ENCODE measurements around the gene PODXL2.

PODXL2 gene

DNA sequence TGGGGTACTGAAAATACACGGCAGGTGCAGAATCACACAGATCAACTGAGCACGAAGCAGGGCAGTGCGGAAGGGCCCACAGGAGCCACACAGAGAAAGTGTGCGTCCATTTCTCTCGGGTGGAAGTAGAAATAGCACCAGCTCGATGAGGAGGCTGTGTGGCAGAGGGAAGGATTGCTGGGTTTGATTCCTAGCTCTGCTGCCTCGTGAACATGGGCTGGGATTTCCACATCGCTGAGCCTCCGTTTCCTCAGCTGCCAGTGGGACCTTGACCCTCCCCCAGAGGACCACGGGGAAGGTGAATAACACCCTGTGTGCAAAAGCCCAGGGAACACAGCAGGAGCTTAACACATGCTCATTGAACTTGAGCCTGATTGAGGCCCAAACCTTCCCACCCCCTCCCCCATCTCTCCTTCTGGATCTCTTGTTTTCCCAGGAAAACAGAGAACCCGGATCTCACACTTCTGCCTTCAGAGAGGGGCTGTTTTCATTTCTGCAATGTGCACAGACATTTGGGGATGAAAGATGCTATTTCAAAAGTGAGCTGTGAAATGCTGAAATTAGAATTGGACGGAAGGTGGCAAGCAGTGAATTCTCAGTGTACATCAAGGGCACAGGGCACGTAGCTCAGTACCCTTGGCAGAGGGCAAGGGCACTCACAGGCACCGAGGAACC, 82.2 kb downstream of the PODXL2 start:
- no peaks in the 10 kb centered on the region for H3K27me3 ChIP-seq (ENCODE audit: control insufficient read depth, insufficient read depth, low read length)
- no peak overlapping the region for H3K4me2 ChIP-seq (ENCODE audit: low read length)
- H3K36me3 ChIP-seq (ENCODE audit: insufficient read depth, low read length), result peaks cover 35% of the 10 kb centered on the region
- H3K9me3 ChIP-seq (replicated peaks; ENCODE audit: low read length), result no peaks in the 10 kb centered on the region
- no peak overlapping the region for H3K9ac ChIP-seq (ENCODE audit: low read depth, low read length)
- peaks cover 17% of the 10 kb centered on the region for H3K4me1 ChIP-seq (ENCODE audit: control insufficient read depth, insufficient read depth, low read length)
- H3K4me3 ChIP-seq (ENCODE audit: low read length), result no peak overlapping the region

DNA sequence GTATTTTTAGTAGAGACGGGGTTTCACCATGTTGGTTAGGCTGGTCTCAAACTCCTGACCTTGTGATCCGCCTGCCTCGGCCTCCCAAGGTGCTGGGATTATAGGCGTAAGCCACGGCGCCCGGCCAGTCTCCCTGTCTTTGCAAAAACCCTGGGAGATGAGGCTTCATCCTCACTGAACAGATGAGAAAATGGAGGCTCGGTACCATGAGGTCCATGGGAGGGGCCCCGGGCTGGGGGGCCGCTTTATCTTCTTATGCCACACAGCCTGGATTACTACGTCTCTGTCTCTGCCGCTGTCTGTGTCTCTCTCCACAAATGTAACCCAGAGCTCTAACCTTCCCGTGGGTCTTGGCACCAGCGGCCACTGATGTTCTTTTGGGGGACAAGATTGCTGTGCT, 82.9 kb downstream of the PODXL2 start:
- Histone ChIP-seq H3K9ac (ENCODE audit: low read depth, low read length) (no peak overlapping the region), H3K4me3 (ENCODE audit: low read length) (no peak overlapping the region), H3K27me3 (ENCODE audit: control insufficient read depth, insufficient read depth, low read length) (no peaks in the 10 kb centered on the region), H3K36me3 (ENCODE audit: insufficient read depth, low read length) (peaks cover 39% of the 10 kb centered on the region), H3K9me3 (replicated peaks; ENCODE audit: low read length) (no peaks in the 10 kb centered on the region), H3K4me1 (ENCODE audit: control insufficient read depth, insufficient read depth, low read length) (peaks cover 17% of the 10 kb centered on the region), H3K4me2 (ENCODE audit: low read length) (no peak overlapping the region)

DNA sequence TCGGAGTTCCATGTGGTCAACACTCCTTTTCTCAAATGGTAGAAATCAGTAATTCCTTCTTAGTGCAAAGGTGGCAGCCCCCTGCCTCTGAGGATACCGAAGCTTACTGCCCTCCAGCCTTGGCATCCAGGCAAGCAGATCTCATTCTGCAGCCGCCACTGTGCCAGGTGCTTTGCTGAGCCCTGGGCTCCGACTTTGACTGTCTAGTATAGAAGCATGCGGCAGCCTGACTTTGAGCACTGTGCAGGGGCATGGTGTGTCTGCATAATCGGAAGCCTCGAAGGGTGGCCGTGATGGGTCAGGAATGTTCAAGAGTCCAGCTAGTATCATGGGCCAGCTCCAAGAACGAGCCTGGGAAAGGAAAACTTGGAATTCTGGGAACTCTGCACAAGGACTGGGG, 83.5 kb downstream of the PODXL2 start:
- H3K36me3 ChIP-seq (ENCODE audit: insufficient read depth, low read length), result peaks cover 37% of the 10 kb centered on the region
- no peak overlapping the region for H3K4me2 ChIP-seq (ENCODE audit: low read length)
- H3K9ac ChIP-seq (ENCODE audit: low read depth, low read length), result no peak overlapping the region
- no peaks in the 10 kb centered on the region for H3K9me3 ChIP-seq (replicated peaks; ENCODE audit: low read length)
- no peak overlapping the region for H3K4me3 ChIP-seq (ENCODE audit: low read length)
- no peaks in the 10 kb centered on the region for H3K27me3 ChIP-seq (ENCODE audit: control insufficient read depth, insufficient read depth, low read length)
- H3K4me1 ChIP-seq (ENCODE audit: control insufficient read depth, insufficient read depth, low read length), result peaks cover 17% of the 10 kb centered on the region

DNA sequence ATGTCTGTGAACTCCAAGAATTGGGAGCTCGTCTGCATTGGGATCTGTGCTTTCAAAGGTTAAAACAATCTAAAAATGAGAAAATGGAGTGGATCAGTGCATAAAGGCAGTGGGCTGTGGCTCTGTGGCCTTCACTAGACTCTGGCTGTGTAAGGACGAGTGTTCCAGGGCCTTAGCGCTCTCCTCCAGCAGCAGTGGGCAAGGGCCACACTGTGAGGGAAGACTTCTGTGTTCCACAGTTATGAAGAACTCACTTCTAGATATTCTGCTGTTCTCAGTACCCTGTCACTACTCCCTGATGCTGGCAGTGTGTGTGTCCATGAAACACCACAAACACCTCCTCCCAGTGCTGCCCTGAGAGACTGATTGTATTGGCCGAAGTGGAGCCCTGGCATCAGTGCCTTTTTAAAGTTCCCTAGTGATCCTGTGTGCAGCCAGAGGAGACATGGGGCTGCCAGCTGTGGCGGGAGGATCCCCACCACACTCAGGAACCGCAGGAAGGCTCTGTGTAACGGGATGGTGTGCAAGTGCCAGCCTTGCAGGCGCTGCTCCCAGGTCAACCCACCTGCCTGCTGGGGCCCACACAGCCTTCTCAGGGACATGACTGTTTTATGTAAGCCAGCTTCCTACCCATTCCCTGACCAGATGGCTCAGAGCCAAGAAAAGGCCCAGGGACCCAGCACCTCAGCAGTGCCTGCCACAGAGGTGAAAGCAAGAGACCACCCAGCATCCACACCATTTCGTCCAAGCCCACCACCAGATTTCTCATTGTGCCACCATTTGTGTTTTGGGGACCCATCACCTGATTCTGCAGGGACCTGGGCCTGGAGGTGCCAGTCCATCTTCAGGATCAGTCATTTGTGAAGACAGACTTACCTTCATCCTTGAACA, 84.1 kb downstream of the PODXL2 start:
- H3K4me2 ChIP-seq (ENCODE audit: low read length), result no peak overlapping the region
- no peak overlapping the region for H3K4me3 ChIP-seq (ENCODE audit: low read length)
- H3K4me1 ChIP-seq (ENCODE audit: control insufficient read depth, insufficient read depth, low read length), result peaks cover 17% of the 10 kb centered on the region
- H3K27me3 ChIP-seq (ENCODE audit: control insufficient read depth, insufficient read depth, low read length), result no peaks in the 10 kb centered on the region
- no peaks in the 10 kb centered on the region for H3K9me3 ChIP-seq (replicated peaks; ENCODE audit: low read length)
- peaks cover 31% of the 10 kb centered on the region for H3K36me3 ChIP-seq (ENCODE audit: insufficient read depth, low read length)
- H3K9ac ChIP-seq (ENCODE audit: low read depth, low read length), result no peak overlapping the region

DNA sequence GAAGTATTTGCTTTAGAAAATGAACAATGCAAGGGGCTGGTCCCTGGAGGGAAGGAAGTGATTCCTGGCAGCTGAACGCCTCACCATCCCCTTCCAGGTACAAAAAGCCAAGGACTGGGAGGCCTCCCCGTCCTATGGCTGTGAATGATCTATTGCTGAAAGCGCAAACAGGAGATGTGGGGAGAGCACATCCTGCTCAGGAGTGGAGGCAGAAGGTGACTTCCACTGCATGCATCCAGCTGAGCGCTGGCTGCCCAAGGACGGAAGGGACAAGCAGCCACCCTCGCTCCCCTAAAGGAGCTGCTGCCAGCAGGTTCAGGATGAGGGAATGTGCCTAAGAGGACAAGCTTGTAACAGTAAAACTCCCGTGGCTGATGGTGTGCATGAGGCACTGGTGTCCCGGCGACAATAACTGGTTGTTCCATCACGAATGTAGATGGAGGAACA, 85.2 kb downstream of the PODXL2 start:
- peaks cover 30% of the 10 kb centered on the region for H3K36me3 ChIP-seq (ENCODE audit: insufficient read depth, low read length)
- H3K4me3 ChIP-seq (ENCODE audit: low read length), result no peak overlapping the region
- H3K4me2 ChIP-seq (ENCODE audit: low read length), result no peak overlapping the region
- H3K9me3 ChIP-seq (replicated peaks; ENCODE audit: low read length), result no peaks in the 10 kb centered on the region
- peaks cover 17% of the 10 kb centered on the region for H3K4me1 ChIP-seq (ENCODE audit: control insufficient read depth, insufficient read depth, low read length)
- no peaks in the 10 kb centered on the region for H3K27me3 ChIP-seq (ENCODE audit: control insufficient read depth, insufficient read depth, low read length)
- H3K9ac ChIP-seq (ENCODE audit: low read depth, low read length), result no peak overlapping the region

DNA sequence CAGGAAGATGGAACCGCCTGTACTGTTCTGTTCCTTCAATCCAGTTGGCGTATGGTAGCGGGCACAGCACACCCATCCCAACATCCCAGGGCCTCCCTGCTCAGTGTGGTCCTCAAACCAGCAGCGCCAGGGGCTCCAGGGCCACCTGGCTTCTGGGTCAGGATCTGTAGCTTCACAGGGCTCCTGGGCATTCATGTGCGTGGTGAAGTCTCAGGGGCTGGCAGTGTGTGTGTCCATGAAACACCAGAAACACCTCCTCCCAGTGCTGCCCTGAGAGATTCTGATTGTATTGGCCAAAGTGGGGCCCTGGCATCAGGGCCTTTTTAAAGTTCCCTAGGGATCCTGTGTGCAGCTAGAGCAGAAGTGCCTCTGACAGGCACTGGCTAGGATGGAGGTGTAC, 85.9 kb downstream of the PODXL2 start:
- Histone ChIP-seq H3K9ac (ENCODE audit: low read depth, low read length) (no peak overlapping the region), H3K4me3 (ENCODE audit: low read length) (no peak overlapping the region), H3K9me3 (replicated peaks; ENCODE audit: low read length) (no peaks in the 10 kb centered on the region), H3K4me1 (ENCODE audit: control insufficient read depth, insufficient read depth, low read length) (peaks cover 13% of the 10 kb centered on the region), H3K36me3 (ENCODE audit: insufficient read depth, low read length) (peaks cover 33% of the 10 kb centered on the region), H3K27me3 (ENCODE audit: control insufficient read depth, insufficient read depth, low read length) (no peaks in the 10 kb centered on the region), H3K4me2 (ENCODE audit: low read length) (no peak overlapping the region)

DNA sequence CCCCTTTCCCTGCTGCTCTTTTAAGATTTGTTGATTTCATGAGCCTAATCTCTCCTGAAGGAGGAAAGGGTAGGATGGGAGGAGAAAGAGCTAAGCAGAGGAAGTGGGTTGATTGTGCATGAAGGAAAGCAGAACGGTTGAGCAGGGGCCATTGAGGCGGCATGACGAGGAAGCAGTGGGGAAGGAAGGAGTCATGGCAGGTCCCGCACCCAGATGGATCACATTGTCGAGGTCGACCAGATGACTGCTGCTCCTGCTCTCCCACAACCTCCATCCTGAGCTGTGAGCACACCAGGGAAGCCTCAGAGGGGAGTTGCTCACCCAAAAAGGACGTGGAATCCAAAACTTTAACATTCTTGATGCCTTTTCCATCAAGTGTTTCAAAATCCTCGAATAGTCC, 86.5 kb downstream of the PODXL2 start:
- no peaks in the 10 kb centered on the region for H3K27me3 ChIP-seq (ENCODE audit: control insufficient read depth, insufficient read depth, low read length)
- H3K36me3 ChIP-seq (ENCODE audit: insufficient read depth, low read length), result peaks cover 38% of the 10 kb centered on the region
- no peak overlapping the region for H3K9ac ChIP-seq (ENCODE audit: low read depth, low read length)
- H3K4me3 ChIP-seq (ENCODE audit: low read length), result no peak overlapping the region
- H3K4me2 ChIP-seq (ENCODE audit: low read length), result no peak overlapping the region
- no peaks in the 10 kb centered on the region for H3K9me3 ChIP-seq (replicated peaks; ENCODE audit: low read length)
- peaks cover 7% of the 10 kb centered on the region for H3K4me1 ChIP-seq (ENCODE audit: control insufficient read depth, insufficient read depth, low read length)

DNA sequence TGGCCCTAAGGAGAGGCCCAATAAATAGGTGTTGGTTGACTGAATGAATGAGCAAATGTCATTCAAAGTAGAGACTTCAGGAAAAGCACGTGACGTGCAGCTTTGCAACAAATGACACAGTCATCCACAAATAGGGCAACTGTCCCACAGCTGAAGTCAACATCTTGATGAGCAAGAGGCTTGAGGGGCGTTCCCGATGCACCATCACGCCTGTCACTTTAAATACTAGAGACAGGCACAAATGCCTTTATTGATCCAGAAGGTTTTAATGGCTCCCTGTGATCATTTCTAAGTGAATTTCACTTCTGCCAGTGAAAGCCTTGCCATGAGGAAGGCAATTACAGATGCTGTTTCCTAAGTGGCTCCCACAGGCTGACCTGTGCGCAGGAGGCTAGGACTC, 87.4 kb downstream of the PODXL2 start:
- Histone ChIP-seq H3K4me2 (ENCODE audit: low read length) (no peak overlapping the region), H3K36me3 (ENCODE audit: insufficient read depth, low read length) (peaks cover 46% of the 10 kb centered on the region), H3K9me3 (replicated peaks; ENCODE audit: low read length) (no peaks in the 10 kb centered on the region), H3K9ac (ENCODE audit: low read depth, low read length) (no peak overlapping the region), H3K4me1 (ENCODE audit: control insufficient read depth, insufficient read depth, low read length) (no peaks in the 10 kb centered on the region), H3K4me3 (ENCODE audit: low read length) (no peak overlapping the region), H3K27me3 (ENCODE audit: control insufficient read depth, insufficient read depth, low read length) (no peaks in the 10 kb centered on the region)

DNA sequence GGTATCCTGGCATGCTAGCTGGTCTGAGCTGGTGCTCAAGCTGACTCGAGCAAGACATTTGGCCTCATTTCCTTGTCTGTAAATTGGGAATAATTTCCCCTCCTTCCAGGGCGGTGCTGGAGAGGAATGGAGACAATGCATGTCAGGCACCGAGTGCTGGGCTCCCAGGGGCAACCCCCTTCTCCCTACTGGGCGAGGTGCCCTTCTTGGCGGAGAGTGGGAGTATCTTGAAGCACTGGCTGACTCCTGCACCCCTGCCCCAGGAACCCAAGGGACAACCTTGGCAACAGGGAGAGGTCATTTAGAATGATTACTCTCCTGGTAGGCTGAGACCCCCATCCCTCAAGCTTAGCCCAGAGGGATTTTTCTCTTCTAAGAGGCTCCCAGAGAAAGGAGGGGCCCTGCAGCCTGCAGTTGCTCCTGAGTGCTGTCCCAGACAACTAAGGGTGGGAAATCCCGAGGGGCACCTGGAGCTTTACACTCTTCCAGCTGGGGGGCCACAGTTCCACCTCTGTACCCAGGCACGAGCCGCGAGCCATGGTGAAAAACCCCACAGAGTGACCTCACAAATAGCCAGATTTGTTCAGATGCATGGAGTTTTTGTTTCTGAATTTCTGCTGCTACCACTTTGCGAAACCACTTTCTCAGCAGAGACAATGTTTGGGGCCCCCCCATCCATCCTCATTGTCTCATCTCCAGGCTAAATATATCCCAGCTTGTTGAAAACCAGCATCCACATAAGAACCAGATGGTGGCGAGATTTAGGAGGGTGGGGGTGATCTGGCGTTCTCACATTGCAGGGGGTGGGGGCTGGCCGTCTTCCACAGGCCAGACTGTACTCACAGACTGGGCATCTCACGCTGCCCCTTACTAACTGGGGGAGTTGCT, 88.6 kb downstream of the PODXL2 start:
- peaks cover 4% of the 10 kb centered on the region for H3K4me1 ChIP-seq (ENCODE audit: control insufficient read depth, insufficient read depth, low read length)
- H3K9ac ChIP-seq (ENCODE audit: low read depth, low read length), result no peak overlapping the region
- H3K9me3 ChIP-seq (replicated peaks; ENCODE audit: low read length), result no peaks in the 10 kb centered on the region
- no peak overlapping the region for H3K4me2 ChIP-seq (ENCODE audit: low read length)
- peaks cover 54% of the 10 kb centered on the region for H3K36me3 ChIP-seq (ENCODE audit: insufficient read depth, low read length)
- H3K27me3 ChIP-seq (ENCODE audit: control insufficient read depth, insufficient read depth, low read length), result no peaks in the 10 kb centered on the region
- H3K4me3 ChIP-seq (ENCODE audit: low read length), result no peak overlapping the region

DNA sequence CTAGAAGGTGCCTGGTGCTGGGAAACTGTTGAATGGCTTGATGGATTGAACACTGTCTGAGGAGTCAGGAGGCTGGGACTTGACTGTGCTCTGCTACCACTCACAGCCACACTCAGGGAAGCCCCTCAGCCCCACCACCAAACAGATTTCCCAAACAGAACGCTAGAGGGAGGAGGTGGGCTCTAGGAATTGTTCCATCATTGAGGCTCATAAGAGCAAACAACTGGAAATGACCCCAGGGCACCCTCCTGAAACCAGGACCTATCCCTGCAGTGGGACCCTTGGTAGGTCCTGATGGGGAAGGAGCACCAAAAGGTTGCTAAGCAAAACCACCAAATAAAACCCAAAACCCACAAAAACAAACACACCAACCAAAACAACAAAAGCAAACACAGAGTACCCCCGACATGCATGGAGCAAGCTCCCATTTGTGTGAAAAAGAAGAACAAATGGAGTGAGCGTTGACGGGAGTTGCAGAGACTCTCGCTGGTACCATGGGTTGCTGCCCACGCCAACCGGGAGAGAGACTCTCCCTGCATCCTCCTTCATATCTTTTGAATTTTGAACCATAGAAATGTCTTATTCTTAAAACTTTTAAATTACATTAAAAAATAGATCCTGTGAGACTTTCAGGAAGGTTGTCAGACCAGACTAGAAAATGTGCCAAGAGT, 89.4 kb downstream of the PODXL2 start:
- peaks cover 51% of the 10 kb centered on the region for H3K36me3 ChIP-seq (ENCODE audit: insufficient read depth, low read length)
- peaks cover 11% of the 10 kb centered on the region for H3K4me1 ChIP-seq (ENCODE audit: control insufficient read depth, insufficient read depth, low read length)

DNA sequence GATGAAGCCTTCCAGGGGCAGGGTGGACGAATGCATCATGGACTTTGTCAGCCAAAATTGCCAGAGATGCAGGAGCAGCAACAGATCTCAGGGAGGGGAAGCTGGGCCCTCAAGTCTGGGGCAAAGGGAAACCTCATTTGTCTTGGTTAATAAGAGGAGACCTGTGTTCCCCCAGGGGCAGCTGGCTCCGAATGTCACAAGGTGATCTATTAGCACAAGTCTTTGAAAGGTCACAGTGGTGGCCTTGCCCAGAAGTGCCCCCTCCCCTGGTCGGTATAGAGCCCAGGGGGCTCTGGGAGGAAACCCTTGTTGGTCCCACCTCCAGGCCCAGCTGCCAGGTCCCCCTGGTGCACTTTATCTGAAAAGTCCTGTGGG, 89.9 kb downstream of the PODXL2 start:
- H3K4me3 ChIP-seq (ENCODE audit: low read length), result no peak overlapping the region
- H3K9ac ChIP-seq (ENCODE audit: low read depth, low read length), result no peak overlapping the region
- H3K27me3 ChIP-seq (ENCODE audit: control insufficient read depth, insufficient read depth, low read length), result no peaks in the 10 kb centered on the region
- no peaks in the 10 kb centered on the region for H3K9me3 ChIP-seq (replicated peaks; ENCODE audit: low read length)
- peaks cover 50% of the 10 kb centered on the region for H3K36me3 ChIP-seq (ENCODE audit: insufficient read depth, low read length)
- peaks cover 13% of the 10 kb centered on the region for H3K4me1 ChIP-seq (ENCODE audit: control insufficient read depth, insufficient read depth, low read length)
- no peak overlapping the region for H3K4me2 ChIP-seq (ENCODE audit: low read length)

More for the DNA sequence above, 89.4 kb downstream of the PODXL2 start:
- H3K9ac ChIP-seq (ENCODE audit: low read depth, low read length), result no peak overlapping the region
- H3K4me2 ChIP-seq (ENCODE audit: low read length), result no peak overlapping the region
- no peak overlapping the region for H3K4me3 ChIP-seq (ENCODE audit: low read length)
- no peaks in the 10 kb centered on the region for H3K27me3 ChIP-seq (ENCODE audit: control insufficient read depth, insufficient read depth, low read length)
- no peaks in the 10 kb centered on the region for H3K9me3 ChIP-seq (replicated peaks; ENCODE audit: low read length)
